Breast epithelium (tissue), 4 donors: ENCODE data around the gene ZNF175. TPM values are rescaled to one million over a fixed set of nuclear protein-coding genes. Genes with fewer than 3 reads are reported as not detected.

Source experiments
- DNase-seq, 2 donors: peaks; one replicate each; pipeline ENCODE4 v3.0.0-alpha.2; 2019; ENCODE audit warnings: low spot score in 2 of 2
- H3K27ac ChIP-seq, 2 donors: fragments of 200-600 bp; sonication (generic) in 1 of 2; one replicate each; pipeline ENCODE4 v1.5.1; 2016 to 2019; ENCODE audit warnings: mild to moderate bottlenecking in 1 of 2
- H3K27me3 ChIP-seq, 2 donors: fragments of 200-600 bp; sonication (generic) in 1 of 2; one replicate each; pipeline versions ENCODE4 v1.5.1 to v1.6.0; 2017 to 2019; ENCODE audit warnings: control low read depth in 1 of 2, mild to moderate bottlenecking in 1 of 2
- H3K36me3 ChIP-seq: fragments of 200-600 bp; one replicate; pipeline ENCODE4 v1.5.1; 2019
- H3K4me1 ChIP-seq, 2 donors: fragments of 200-600 bp; sonication (generic); one replicate each; pipeline ENCODE4 v1.5.1; 2016 to 2019; ENCODE audit warnings: control low read depth in 1 of 2
- H3K4me3 ChIP-seq, 3 donors: fragments of 200-600 bp; sonication (generic); 1 replicate in 2 of 3; 2 replicates in 1 of 3; pipeline ENCODE4 v1.5.1; 2016 to 2019; ENCODE audit warnings: mild to moderate bottlenecking in 3 of 3, moderate library complexity in 2 of 3
- H3K9me3 ChIP-seq, 2 donors: fragments of 200-600 bp; sonication (generic) in 1 of 2; one replicate each; pipeline ENCODE4 v1.5.1; 2016 to 2019; ENCODE audit warnings: control low read depth in 1 of 2
- POLR2A ChIP-seq: fragments of 450-650 bp; IDR thresholded peaks from one replicate; pipeline ENCODE4 v1.6.1; 2016; ENCODE audit warnings: antibody characterized with exemption, mild to moderate bottlenecking, moderate library complexity
- POLR2AphosphoS5 ChIP-seq, 3 donors: sonication (generic); formaldehyde crosslinking; IDR thresholded peaks; one replicate each; pipeline ENCODE4 v1.6.1; 2017; ENCODE audit warnings: antibody characterized with exemption in 3 of 3
- intact Hi-C: fragments of 100-400 bp; cut with DNase I; formaldehyde crosslinking; loops from one replicate; pipeline ENCODE4 v1.15.1; 2023; ENCODE audit warnings: low total_unique reads
- total RNA-seq, 3 donors: library from RNA; depleted of rRNA; stranded (reverse); fragments of >200 nt; gene quantifications; one replicate each; pipeline ENCODE4 v1.1.0, GENCODE V29; 2016
- TF ChIP-seq, protein P1 (sequence below), 3 donors: fragments of 450-650 bp; IDR thresholded peaks; one replicate each; pipeline ENCODE4 v1.5.1; 2016 to 2017; ENCODE audit warnings: antibody characterized with exemption in 3 of 3, mild to moderate bottlenecking in 3 of 3, moderate library complexity in 3 of 3

The ZNF175 gene
- total RNA-seq, 3 donors from 2014 or later: 4.3 to 12.1 (median 8.9) TPM

DNA sequence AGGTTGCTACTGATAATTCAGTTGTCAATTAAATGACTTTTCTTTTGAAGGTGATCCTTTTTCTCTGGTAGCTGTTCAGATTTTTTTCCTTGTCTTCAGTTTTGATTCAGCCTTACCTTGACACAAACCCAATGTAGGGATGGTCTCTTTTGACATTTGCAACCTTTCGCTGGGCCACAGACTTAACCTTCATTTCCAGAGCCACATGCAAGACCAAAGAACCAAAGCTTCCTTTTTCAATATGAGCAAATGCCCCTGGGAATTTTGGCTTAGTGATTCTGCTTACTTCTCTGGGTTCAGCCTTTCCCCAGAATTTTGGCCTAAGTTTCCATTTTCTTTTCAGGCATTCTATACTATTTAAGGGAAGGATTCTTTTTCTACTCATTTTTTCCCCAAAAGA, 39.5 kb downstream of the ZNF175 start:
- no peaks in the 10 kb centered on the region for H3K9me3 ChIP-seq
- intact Hi-C loops: no loop called here
- no peaks in the 10 kb centered on the region for H3K27me3 ChIP-seq
- no peaks in the 10 kb centered on the region for H3K4me1 ChIP-seq
- no peak for TF ChIP-seq POLR2AphosphoS5 (IDR thresholded peaks at IDR 0.05)
- no peak for TF ChIP-seq POLR2A
- TF ChIP-seq, protein P1, sequence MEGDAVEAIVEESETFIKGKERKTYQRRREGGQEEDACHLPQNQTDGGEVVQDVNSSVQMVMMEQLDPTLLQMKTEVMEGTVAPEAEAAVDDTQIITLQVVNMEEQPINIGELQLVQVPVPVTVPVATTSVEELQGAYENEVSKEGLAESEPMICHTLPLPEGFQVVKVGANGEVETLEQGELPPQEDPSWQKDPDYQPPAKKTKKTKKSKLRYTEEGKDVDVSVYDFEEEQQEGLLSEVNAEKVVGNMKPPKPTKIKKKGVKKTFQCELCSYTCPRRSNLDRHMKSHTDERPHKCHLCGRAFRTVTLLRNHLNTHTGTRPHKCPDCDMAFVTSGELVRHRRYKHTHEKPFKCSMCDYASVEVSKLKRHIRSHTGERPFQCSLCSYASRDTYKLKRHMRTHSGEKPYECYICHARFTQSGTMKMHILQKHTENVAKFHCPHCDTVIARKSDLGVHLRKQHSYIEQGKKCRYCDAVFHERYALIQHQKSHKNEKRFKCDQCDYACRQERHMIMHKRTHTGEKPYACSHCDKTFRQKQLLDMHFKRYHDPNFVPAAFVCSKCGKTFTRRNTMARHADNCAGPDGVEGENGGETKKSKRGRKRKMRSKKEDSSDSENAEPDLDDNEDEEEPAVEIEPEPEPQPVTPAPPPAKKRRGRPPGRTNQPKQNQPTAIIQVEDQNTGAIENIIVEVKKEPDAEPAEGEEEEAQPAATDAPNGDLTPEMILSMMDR (IDR thresholded peaks at IDR 0.05): no peak
- H3K4me3 ChIP-seq: no peak overlapping the region
- no peaks in the 10 kb centered on the region for H3K36me3 ChIP-seq
- DNase-seq: no peak
- no peak overlapping the region for H3K27ac ChIP-seq

DNA sequence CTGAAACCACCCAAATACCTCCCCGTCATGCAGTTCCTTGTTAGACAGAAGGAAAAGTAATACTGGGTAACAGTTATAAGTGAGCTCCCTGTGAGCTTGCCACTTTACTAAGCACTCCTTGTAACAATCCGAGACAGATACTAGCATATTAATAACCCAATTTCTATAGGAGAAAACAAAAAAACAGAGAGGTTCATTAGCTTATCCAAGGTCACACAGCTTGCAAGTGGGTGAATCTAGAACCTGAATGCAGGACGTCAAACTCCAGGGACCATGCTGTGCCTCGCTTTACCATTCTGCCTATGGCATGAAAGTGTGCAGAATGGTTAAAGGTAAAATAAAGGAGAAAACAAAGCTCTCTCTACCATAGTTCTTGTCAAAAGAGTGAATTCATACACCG, 43.7 kb downstream of the ZNF175 start:
- Histone ChIP-seq H3K4me1 (no peaks in the 10 kb centered on the region), H3K27me3 (no peaks in the 10 kb centered on the region), H3K4me3 (no peak overlapping the region), H3K9me3 (no peaks in the 10 kb centered on the region), H3K36me3 (no peaks in the 10 kb centered on the region), H3K27ac (no peak overlapping the region)
- TF ChIP-seq POLR2A (no peak), POLR2AphosphoS5 (IDR thresholded peaks at IDR 0.05) (no peak)
- TF ChIP-seq, protein P1 (IDR thresholded peaks at IDR 0.05): no peak
- no peak for DNase-seq
- intact Hi-C loops: no loop called here

DNA sequence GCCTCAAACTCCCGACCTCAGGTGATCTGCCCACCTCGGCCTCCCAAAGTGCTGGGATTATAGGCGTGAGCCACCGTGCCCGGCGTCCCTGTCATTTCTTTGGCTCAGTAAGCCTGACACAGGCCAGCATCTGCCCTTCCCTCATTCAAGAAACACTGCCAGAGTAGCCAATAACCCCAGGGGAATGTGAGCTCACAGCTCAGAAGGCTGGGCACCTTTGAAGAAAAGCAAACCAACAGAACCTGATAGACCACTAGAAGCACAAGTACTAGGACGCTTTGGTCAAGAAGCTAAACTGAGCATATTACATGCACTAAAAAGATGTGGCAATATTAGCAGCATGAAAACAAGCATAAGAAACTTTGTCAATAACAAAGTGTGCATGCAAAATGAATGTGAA, 44.9 kb downstream of the ZNF175 start:
- Histone ChIP-seq H3K27ac (peak overlapping the region in 1 of 2 donors; percentile 36), H3K36me3 (no peaks in the 10 kb centered on the region), H3K9me3 (no peaks in the 10 kb centered on the region), H3K27me3 (no peaks in the 10 kb centered on the region), H3K4me1 (no peaks in the 10 kb centered on the region), H3K4me3 (no peak overlapping the region)
- no peak for TF ChIP-seq POLR2A
- no peak for TF ChIP-seq POLR2AphosphoS5 (IDR thresholded peaks at IDR 0.05)
- TF ChIP-seq, protein P1 (IDR thresholded peaks at IDR 0.05): no peak
- intact Hi-C loops: no loop called here
- peak in 1 of 2 donors; percentile 43 for DNase-seq

DNA sequence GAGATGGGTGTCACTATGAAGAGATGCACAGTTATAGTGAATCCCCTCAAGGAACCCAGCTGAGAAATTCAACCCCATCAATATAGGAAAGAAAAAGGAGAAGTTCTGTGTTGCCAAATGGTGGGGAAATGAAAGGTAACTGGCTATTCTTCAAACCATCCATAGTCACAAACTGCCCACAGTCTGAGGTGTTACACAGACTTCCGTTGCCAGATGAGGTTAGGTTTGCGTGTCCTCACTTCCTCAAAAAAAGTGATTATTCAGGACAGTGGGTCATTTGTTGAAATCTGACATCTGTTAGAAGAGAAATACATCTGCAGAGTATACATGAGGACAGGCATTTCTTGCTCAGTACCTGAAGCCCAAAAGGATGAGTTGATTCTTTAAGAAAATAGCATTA, 50.1 kb downstream of the ZNF175 start:
- Histone ChIP-seq H3K27me3 (peaks cover 0 to 6% of the 10 kb centered on the region in 2 donors), H3K4me3 (no peak overlapping the region), H3K4me1 (no peaks in the 10 kb centered on the region), H3K36me3 (no peaks in the 10 kb centered on the region), H3K9me3 (no peaks in the 10 kb centered on the region), H3K27ac (no peak overlapping the region)
- no peak for DNase-seq
- intact Hi-C loops: no loop called here
- TF ChIP-seq POLR2AphosphoS5 (IDR thresholded peaks at IDR 0.05) (no peak), POLR2A (no peak)
- TF ChIP-seq, protein P1 (IDR thresholded peaks at IDR 0.05): no peak

DNA sequence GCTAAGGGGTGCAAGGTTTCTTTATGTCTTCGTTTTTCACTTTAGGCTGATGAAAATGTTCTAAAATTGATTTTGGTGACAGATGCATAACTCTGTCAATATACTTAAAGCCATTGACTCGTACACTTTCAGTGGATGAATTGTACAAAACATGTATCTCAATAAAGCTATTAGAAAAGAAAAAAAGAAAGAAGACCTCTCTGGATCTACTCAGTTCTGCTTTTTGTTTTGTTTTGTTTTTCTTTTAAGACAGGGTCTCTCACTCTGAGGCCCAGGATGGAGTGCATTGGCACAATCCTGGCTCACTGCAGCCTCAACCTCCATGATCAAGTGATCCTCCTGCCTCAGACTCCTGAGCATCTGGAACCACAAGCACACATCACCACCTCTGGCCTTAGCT, 55.6 kb downstream of the ZNF175 start:
- Histone ChIP-seq H3K27me3 (peaks cover 0 to 21% of the 10 kb centered on the region in 2 donors), H3K9me3 (no peaks in the 10 kb centered on the region), H3K4me3 (no peak overlapping the region), H3K36me3 (no peaks in the 10 kb centered on the region), H3K27ac (no peak overlapping the region), H3K4me1 (no peaks in the 10 kb centered on the region)
- no peak for DNase-seq
- intact Hi-C loops: no loop called here
- TF ChIP-seq POLR2A (no peak), POLR2AphosphoS5 (IDR thresholded peaks at IDR 0.05) (no peak)
- TF ChIP-seq, protein P1 (IDR thresholded peaks at IDR 0.05): no peak
